Duodenal mucosa (tissue), 2 donors: Measurements from ENCODE around the gene MYEOV.

Experiments used
- H3K27ac ChIP-seq: one replicate; pipeline ENCODE4 v1.7.0; 2013; ENCODE audit warnings: low read depth, low read length
- H3K27me3 ChIP-seq, 2 donors: one replicate each; pipeline ENCODE4 v1.7.0; 2013; ENCODE audit warnings: low read length in 2 of 2, control low read depth in 1 of 2; ENCODE audit not compliant: insufficient read depth in 2 of 2, control insufficient read depth in 1 of 2
- H3K36me3 ChIP-seq, 2 donors: one replicate each; pipeline ENCODE4 v1.7.0; 2013; ENCODE audit warnings: low read length in 2 of 2, control low read depth in 1 of 2; ENCODE audit not compliant: insufficient read depth in 2 of 2, control insufficient read depth in 1 of 2
- H3K4me1 ChIP-seq, 2 donors: one replicate each; pipeline ENCODE4 v1.7.0; 2013; ENCODE audit warnings: low read length in 2 of 2, control low read depth in 1 of 2; ENCODE audit not compliant: insufficient read depth in 2 of 2, control insufficient read depth in 1 of 2
- H3K4me3 ChIP-seq, 2 donors: one replicate each; pipeline ENCODE4 v1.7.0; 2013; ENCODE audit warnings: low read length in 2 of 2, low read depth in 1 of 2
- H3K9ac ChIP-seq, 2 donors: one replicate each; pipeline ENCODE4 v1.7.0; 2013; ENCODE audit warnings: low read length in 2 of 2, low read depth in 1 of 2
- H3K9me3 ChIP-seq, 2 donors: one replicate each; pipeline ENCODE4 v1.7.0; 2013; ENCODE audit warnings: low read length in 2 of 2, control low read depth in 1 of 2; ENCODE audit not compliant: control insufficient read depth in 1 of 2

Gene MYEOV

GRCh38 chr11:69253028-69253427 is 40.9 kb upstream of the MYEOV start:
- Histone ChIP-seq H3K9ac (no peak overlapping the region), H3K9me3 (peaks cover 8 to 10% of the 10 kb centered on the region in 2 donors), H3K27ac (no peak overlapping the region), H3K4me1 (no peaks in the 10 kb centered on the region), H3K36me3 (no peaks in the 10 kb centered on the region), H3K4me3 (no peak overlapping the region), H3K27me3 (peaks cover 0 to 4% of the 10 kb centered on the region in 2 donors)

- Histone ChIP-seq H3K27ac (no peak overlapping the region), H3K9me3 (peaks cover 8 to 10% of the 10 kb centered on the region in 2 donors), H3K4me3 (no peak overlapping the region), H3K9ac (no peak overlapping the region), H3K4me1 (no peaks in the 10 kb centered on the region), H3K27me3 (peaks cover 0 to 4% of the 10 kb centered on the region in 2 donors), H3K36me3 (no peaks in the 10 kb centered on the region)
Observed at GRCh38 chr11:69257134-69257533, 36.8 kb upstream of the MYEOV start.

GRCh38 chr11:69257838-69258658 is 35.9 kb upstream of the MYEOV start:
- Histone ChIP-seq H3K27me3 (peaks cover 0 to 4% of the 10 kb centered on the region in 2 donors), H3K36me3 (no peaks in the 10 kb centered on the region), H3K4me1 (no peaks in the 10 kb centered on the region), H3K9ac (no peak overlapping the region), H3K4me3 (no peak overlapping the region), H3K9me3 (peaks cover 5 to 8% of the 10 kb centered on the region in 2 donors), H3K27ac (no peak overlapping the region)

GRCh38 chr11:69259096-69259495 is 34.9 kb upstream of the MYEOV start:
- Histone ChIP-seq H3K36me3 (no peaks in the 10 kb centered on the region), H3K4me1 (no peaks in the 10 kb centered on the region), H3K4me3 (no peak overlapping the region), H3K27ac (no peak overlapping the region), H3K9ac (no peak overlapping the region), H3K27me3 (peaks cover 0 to 4% of the 10 kb centered on the region in 2 donors), H3K9me3 (no peaks in the 10 kb centered on the region)

GRCh38 chr11:69260622-69261021 is 33.3 kb upstream of the MYEOV start:
- Histone ChIP-seq H3K4me1 (no peaks in the 10 kb centered on the region), H3K27me3 (peaks cover 0 to 3% of the 10 kb centered on the region in 2 donors), H3K9me3 (no peaks in the 10 kb centered on the region), H3K36me3 (no peaks in the 10 kb centered on the region), H3K27ac (no peak overlapping the region), H3K4me3 (no peak overlapping the region), H3K9ac (no peak overlapping the region)

- no peaks in the 10 kb centered on the region for H3K27me3 ChIP-seq
- no peaks in the 10 kb centered on the region for H3K36me3 ChIP-seq
Observed at GRCh38 chr11:69261116-69261515, 32.8 kb upstream of the MYEOV start.

GRCh38 chr11:69262918-69263735 is 30.8 kb upstream of the MYEOV start:
- no peaks in the 10 kb centered on the region for H3K4me1 ChIP-seq
- no peak overlapping the region for H3K27ac ChIP-seq
- no peaks in the 10 kb centered on the region for H3K36me3 ChIP-seq
- no peaks in the 10 kb centered on the region for H3K27me3 ChIP-seq
- no peak overlapping the region for H3K4me3 ChIP-seq
- no peak overlapping the region for H3K9ac ChIP-seq
- H3K9me3 ChIP-seq = no peaks in the 10 kb centered on the region

More at GRCh38 chr11:69261116-69261515, 32.8 kb upstream of the MYEOV start:
- H3K9ac ChIP-seq = no peak overlapping the region
- H3K4me1 ChIP-seq = no peaks in the 10 kb centered on the region
- no peak overlapping the region for H3K4me3 ChIP-seq
- H3K27ac ChIP-seq = no peak overlapping the region
- no peaks in the 10 kb centered on the region for H3K9me3 ChIP-seq

- Histone ChIP-seq H3K9me3 (no peaks in the 10 kb centered on the region), H3K27me3 (no peaks in the 10 kb centered on the region), H3K4me3 (no peak overlapping the region), H3K36me3 (no peaks in the 10 kb centered on the region), H3K4me1 (no peaks in the 10 kb centered on the region), H3K27ac (no peak overlapping the region), H3K9ac (no peak overlapping the region)
Observed at GRCh38 chr11:69263736-69264052, 30.3 kb upstream of the MYEOV start.

- Histone ChIP-seq H3K36me3 (no peaks in the 10 kb centered on the region), H3K9me3 (no peaks in the 10 kb centered on the region), H3K9ac (no peak overlapping the region)
Observed at GRCh38 chr11:69264486-69264885, 29.5 kb upstream of the MYEOV start.

GRCh38 chr11:69265210-69265609 is 28.7 kb upstream of the MYEOV start:
- Histone ChIP-seq H3K4me3 (no peak overlapping the region), H3K9ac (no peak overlapping the region), H3K4me1 (no peaks in the 10 kb centered on the region), H3K9me3 (no peaks in the 10 kb centered on the region), H3K27me3 (no peaks in the 10 kb centered on the region), H3K27ac (no peak overlapping the region), H3K36me3 (no peaks in the 10 kb centered on the region)

More at GRCh38 chr11:69264486-69264885, 29.5 kb upstream of the MYEOV start:
- no peaks in the 10 kb centered on the region for H3K27me3 ChIP-seq
- no peak overlapping the region for H3K4me3 ChIP-seq
- H3K4me1 ChIP-seq = no peaks in the 10 kb centered on the region
- no peak overlapping the region for H3K27ac ChIP-seq
